Measurements from ENCODE around the gene ZC3H7A.
"Not testable (repeated sequence)": the region's sequence is repeated elsewhere in the genome, so short reads cannot be mapped to it uniquely, and the experiment has no call there.

Gene ZC3H7A

GRCh38 chr16:11797166-11797956, at the start of gene ZC3H7A:
Gene ZC3H7A, minus strand, starts transcription at chr16:11797258. Its CDS starts 14,904 bp downstream, at chr16:11782354.
- DNase-seq, result peak; percentile 95

- no peak for DNase-seq
These were observed 47.4 kb upstream of the ZC3H7A start for GRCh38 chr16:11844499-11844898.

GRCh38 chr16:11843861-11844260, 46.8 kb upstream of the ZC3H7A start:
- DNase-seq, result no peak

- DNase-seq, result no peak
These were observed 46.1 kb upstream of the ZC3H7A start for GRCh38 chr16:11843206-11843605.

- DNase-seq, result no peak
These were observed 44.0 kb upstream of the ZC3H7A start for GRCh38 chr16:11841026-11841425.

- no peak for DNase-seq
These were observed 39.7 kb upstream of the ZC3H7A start for GRCh38 chr16:11836650-11837244.

- no peak for DNase-seq
These were observed 39.0 kb upstream of the ZC3H7A start for GRCh38 chr16:11835891-11836649.

GRCh38 chr16:11835309-11835708, 38.3 kb upstream of the ZC3H7A start:
- no peak for DNase-seq

- no peak for DNase-seq
These were observed 37.1 kb upstream of the ZC3H7A start for GRCh38 chr16:11833951-11834695.

- DNase-seq, result no peak
These were observed 31.6 kb upstream of the ZC3H7A start for GRCh38 chr16:11828696-11829095.

- DNase-seq, result not testable (repeated sequence)
These were observed 28.6 kb upstream of the ZC3H7A start for GRCh38 chr16:11825520-11826165.

- DNase-seq, result peak in 1 of 2 donors; percentile 46
These were observed 27.3 kb upstream of the ZC3H7A start for GRCh38 chr16:11824362-11824761.

GRCh38 chr16:11823645-11824044, 26.6 kb upstream of the ZC3H7A start:
- not testable (repeated sequence) for DNase-seq

GRCh38 chr16:11819798-11820197, 22.7 kb upstream of the ZC3H7A start:
- peak in 1 of 2 donors; percentile 24 for DNase-seq

GRCh38 chr16:11818970-11819369, 21.9 kb upstream of the ZC3H7A start:
- not testable (repeated sequence) for DNase-seq

- DNase-seq, result no peak
These were observed 19.1 kb upstream of the ZC3H7A start for GRCh38 chr16:11816123-11816522.

GRCh38 chr16:11814800-11815199, 17.7 kb upstream of the ZC3H7A start:
- DNase-seq, result peak in 1 of 2 donors; percentile 64

GRCh38 chr16:11806721-11807120, 9.7 kb upstream of the ZC3H7A start:
- no peak for DNase-seq

- DNase-seq, result no peak
These were observed 8.5 kb upstream of the ZC3H7A start for GRCh38 chr16:11805556-11805955.

- no peak for DNase-seq
These were observed 4.5 kb upstream of the ZC3H7A start for GRCh38 chr16:11801481-11802021.

GRCh38 chr16:11800382-11800718, 3.3 kb upstream of the ZC3H7A start:
- DNase-seq, result no peak

Data from CD4-positive, alpha-beta T cell treated with Interleukin-4 for 1 hour (primary cell).